Measurements from ENCODE around the gene MRPS5.
"Not testable (repeated sequence)": the region's sequence is repeated elsewhere in the genome, so short reads cannot be mapped to it uniquely, and the experiment has no call there.

MRPS5 gene

GRCh38 chr2:95041824-95042442 is 79.7 kb downstream of the MRPS5 start:
- no peak for TF ChIP-seq CTCF (IDR thresholded peaks at IDR 0.05; ENCODE audit: insufficient read depth, low read depth, low read length, missing control alignments)
- peak; percentile 56 for DNase-seq (ENCODE audit: low read depth)
- H3K4me3 ChIP-seq (ENCODE audit: low read depth, low read length): no peak overlapping the region

- no peak for TF ChIP-seq CTCF (IDR thresholded peaks at IDR 0.05; ENCODE audit: insufficient read depth, low read depth, low read length, missing control alignments)
- peak; percentile 53 for DNase-seq (ENCODE audit: low read depth)
- H3K4me3 ChIP-seq (ENCODE audit: low read depth, low read length): no peak overlapping the region
Observed at GRCh38 chr2:95041060-95041823, 80.4 kb downstream of the MRPS5 start.

- DNase-seq (ENCODE audit: low read depth): no peak
- no peak for TF ChIP-seq CTCF (IDR thresholded peaks at IDR 0.05; ENCODE audit: insufficient read depth, low read depth, low read length, missing control alignments)
- H3K4me3 ChIP-seq (ENCODE audit: low read depth, low read length): no peak overlapping the region
Observed at GRCh38 chr2:95040426-95040825, 81.2 kb downstream of the MRPS5 start.

GRCh38 chr2:95039978-95040377 is 81.6 kb downstream of the MRPS5 start:
- H3K4me3 ChIP-seq (ENCODE audit: low read depth, low read length): no peak overlapping the region
- DNase-seq (ENCODE audit: low read depth): no peak
- no peak for TF ChIP-seq CTCF (IDR thresholded peaks at IDR 0.05; ENCODE audit: insufficient read depth, low read depth, low read length, missing control alignments)

- no peak for TF ChIP-seq CTCF (IDR thresholded peaks at IDR 0.05; ENCODE audit: insufficient read depth, low read depth, low read length, missing control alignments)
- DNase-seq (ENCODE audit: low read depth): no peak
- no peak overlapping the region for H3K4me3 ChIP-seq (ENCODE audit: low read depth, low read length)
Observed at GRCh38 chr2:95039363-95039762, 82.2 kb downstream of the MRPS5 start.

GRCh38 chr2:95038635-95039298 is 82.8 kb downstream of the MRPS5 start:
- no peak for DNase-seq (ENCODE audit: low read depth)
- no peak for TF ChIP-seq CTCF (IDR thresholded peaks at IDR 0.05; ENCODE audit: insufficient read depth, low read depth, low read length, missing control alignments)
- no peak overlapping the region for H3K4me3 ChIP-seq (ENCODE audit: low read depth, low read length)

- not testable (repeated sequence) for H3K4me3 ChIP-seq (ENCODE audit: low read depth, low read length)
Observed at GRCh38 chr2:95037841-95038585, 83.6 kb downstream of the MRPS5 start.

More at GRCh38 chr2:95037841-95038585, 83.6 kb downstream of the MRPS5 start:
- DNase-seq (ENCODE audit: low read depth): not testable (repeated sequence)

Measured in GM12865 (cell line).